ENCODE measurements around the gene SLC7A14.

SLC7A14 gene

GRCh38 chr3:170424879-170425278 lies 161.0 kb downstream of the SLC7A14 start:
- DNase-seq: no peak

DNA sequence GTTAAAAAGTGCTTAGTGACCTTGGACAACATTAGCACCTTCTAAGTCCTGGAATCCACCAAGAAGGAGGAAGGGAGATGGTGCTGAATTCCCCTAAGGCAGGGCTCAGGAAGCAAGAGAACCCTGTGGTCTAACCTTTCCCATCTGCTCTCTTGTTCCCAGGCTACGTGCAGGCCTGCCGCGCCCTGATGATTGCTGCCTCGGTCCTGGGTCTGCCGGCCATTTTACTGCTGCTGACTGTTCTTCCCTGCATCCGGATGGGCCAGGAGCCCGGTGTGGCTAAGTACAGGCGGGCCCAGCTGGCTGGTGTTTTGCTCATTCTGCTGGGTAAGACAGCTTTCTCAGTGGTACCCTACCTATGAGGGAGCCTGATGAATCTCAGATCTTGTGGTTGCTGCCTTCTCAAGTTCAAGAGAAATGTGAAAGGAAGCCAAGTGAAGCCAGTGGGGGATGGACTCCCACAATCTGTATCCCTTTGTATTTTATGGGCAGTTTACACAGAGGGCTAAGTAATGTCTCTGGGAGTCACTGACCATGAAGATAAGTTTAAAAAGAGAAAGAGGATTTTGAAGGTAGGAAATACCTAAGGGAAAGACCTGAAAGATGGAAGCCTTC lies 162.8 kb downstream of the SLC7A14 start:
- no peak for DNase-seq

- no peak for DNase-seq
Measured at GRCh38 chr3:170421758-170422157, 164.1 kb downstream of the SLC7A14 start.

GRCh38 chr3:170421111-170421641 lies 164.7 kb downstream of the SLC7A14 start:
- DNase-seq: no peak

- DNase-seq: no peak
Measured at GRCh38 chr3:170420307-170420821, 165.5 kb downstream of the SLC7A14 start.

GRCh38 chr3:170419557-170420087 lies 166.3 kb downstream of the SLC7A14 start:
- DNase-seq: no peak

- DNase-seq: no peak
Measured at GRCh38 chr3:170418422-170419398, 167.2 kb downstream of the SLC7A14 start, which contains the start of gene CLDN11. Gene CLDN11, plus strand, starts transcription at chr3:170418868. Its CDS starts 199 bp downstream, at chr3:170419067.

GRCh38 chr3:170417090-170417489 lies 168.8 kb downstream of the SLC7A14 start:
- DNase-seq: no peak

DNA sequence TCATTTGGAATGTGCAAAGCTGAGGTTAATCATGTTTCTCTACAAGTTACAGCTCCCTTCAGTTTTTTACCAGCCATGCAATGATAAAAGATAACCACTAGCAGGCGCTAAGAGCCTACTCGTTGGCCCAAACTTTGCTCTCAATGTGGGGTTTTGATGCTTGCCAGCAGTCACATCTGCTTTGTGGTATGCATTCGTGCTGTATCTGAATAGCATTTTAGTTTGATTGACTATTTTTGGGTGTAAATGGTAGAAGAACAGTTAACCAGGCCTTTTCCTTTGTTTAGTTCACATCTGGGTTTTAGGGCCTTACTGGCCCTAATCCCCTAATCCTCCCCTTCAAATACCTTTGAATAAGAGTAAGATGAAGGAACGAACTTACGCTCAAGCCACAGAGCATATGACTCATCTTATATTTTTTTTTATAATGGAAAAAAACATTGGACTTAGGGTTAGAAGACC lies 171.6 kb downstream of the SLC7A14 start:
- DNase-seq: no peak

GRCh38 chr3:170413291-170413690 lies 172.6 kb downstream of the SLC7A14 start:
- DNase-seq: no peak

GRCh38 chr3:170410428-170411029 lies 175.3 kb downstream of the SLC7A14 start:
- DNase-seq: no peak
